ENCODE data around the gene MFF. TPM values are rescaled to one million over a fixed set of nuclear protein-coding genes. Genes with fewer than 3 reads are reported as not detected.

Gene MFF
- total RNA-seq, 1 donor from 2014 or later, result 63.4 TPM

- Histone ChIP-seq H3K27me3 (ENCODE audit: control insufficient read depth, insufficient read depth, low read length) (no peaks in the 10 kb centered on the region), H3K36me3 (ENCODE audit: control insufficient read depth, insufficient read depth, low read length) (no peaks in the 10 kb centered on the region), H3K4me3 (ENCODE audit: low read depth, low read length) (no peak overlapping the region)
- DNase-seq (ENCODE audit: low read depth) (no peak), FAIRE-seq (no peak)
- TF ChIP-seq CTCF (IDR thresholded peaks at IDR 0.05; ENCODE audit: insufficient read depth, low read length, severe bottlenecking), result no peak
Observed at GRCh38 chr2:227398684-227399670, 73.9 kb downstream of the MFF start.

- no peaks in the 10 kb centered on the region for H3K36me3 ChIP-seq (ENCODE audit: control insufficient read depth, insufficient read depth, low read length)
- H3K4me3 ChIP-seq (ENCODE audit: low read depth, low read length), result no peak overlapping the region
- no peak for FAIRE-seq
- TF ChIP-seq CTCF (IDR thresholded peaks at IDR 0.05; ENCODE audit: insufficient read depth, low read length, severe bottlenecking), result no peak
- H3K27me3 ChIP-seq (ENCODE audit: control insufficient read depth, insufficient read depth, low read length), result no peaks in the 10 kb centered on the region
- no peak for DNase-seq (ENCODE audit: low read depth)
Observed at GRCh38 chr2:227401550-227401949, 76.5 kb downstream of the MFF start.

- Histone ChIP-seq H3K27me3 (ENCODE audit: control insufficient read depth, insufficient read depth, low read length) (no peaks in the 10 kb centered on the region), H3K36me3 (ENCODE audit: control insufficient read depth, insufficient read depth, low read length) (no peaks in the 10 kb centered on the region), H3K4me3 (ENCODE audit: low read depth, low read length) (no peak overlapping the region)
- DNase-seq (ENCODE audit: low read depth) (no peak), FAIRE-seq (no peak)
- no peak for TF ChIP-seq CTCF (IDR thresholded peaks at IDR 0.05; ENCODE audit: insufficient read depth, low read length, severe bottlenecking)
Observed at GRCh38 chr2:227402321-227402720, 77.3 kb downstream of the MFF start.

GRCh38 chr2:227402959-227403358, 77.9 kb downstream of the MFF start:
- no peak overlapping the region for H3K4me3 ChIP-seq (ENCODE audit: low read depth, low read length)
- no peaks in the 10 kb centered on the region for H3K27me3 ChIP-seq (ENCODE audit: control insufficient read depth, insufficient read depth, low read length)
- H3K36me3 ChIP-seq (ENCODE audit: control insufficient read depth, insufficient read depth, low read length), result no peaks in the 10 kb centered on the region
- peak; percentile 83 for DNase-seq (ENCODE audit: low read depth)
- no peak for TF ChIP-seq CTCF (IDR thresholded peaks at IDR 0.05; ENCODE audit: insufficient read depth, low read length, severe bottlenecking)
- no peak for FAIRE-seq

GRCh38 chr2:227404585-227405271, 79.7 kb downstream of the MFF start:
- Histone ChIP-seq H3K27me3 (ENCODE audit: control insufficient read depth, insufficient read depth, low read length) (no peaks in the 10 kb centered on the region), H3K36me3 (ENCODE audit: control insufficient read depth, insufficient read depth, low read length) (no peaks in the 10 kb centered on the region), H3K4me3 (ENCODE audit: low read depth, low read length) (no peak overlapping the region)
- no peak for DNase-seq (ENCODE audit: low read depth)
- no peak for TF ChIP-seq CTCF (IDR thresholded peaks at IDR 0.05; ENCODE audit: insufficient read depth, low read length, severe bottlenecking)
- FAIRE-seq, result no peak

Measured in bronchial epithelial cell (primary cell).